PC-9 (cell line): ENCODE data around the gene MICAL2.

ENCODE experiments used
- EZH2 ChIP-seq: fragments of 200-600 bp; sonication (generic); IDR thresholded peaks from 2 replicates; pipeline ENCODE4 v1.8.0; 2017; ENCODE audit warnings: antibody characterized with exemption, low read depth
- TF ChIP-seq, protein P1 (sequence below): fragments of 200-600 bp; sonication (generic); conservative IDR thresholded peaks from 2 replicates; pipeline ENCODE4 v1.6.1; 2017; ENCODE audit warnings: mixed run types, antibody characterized with exemption, mild to moderate bottlenecking, moderate library complexity

DNA sequence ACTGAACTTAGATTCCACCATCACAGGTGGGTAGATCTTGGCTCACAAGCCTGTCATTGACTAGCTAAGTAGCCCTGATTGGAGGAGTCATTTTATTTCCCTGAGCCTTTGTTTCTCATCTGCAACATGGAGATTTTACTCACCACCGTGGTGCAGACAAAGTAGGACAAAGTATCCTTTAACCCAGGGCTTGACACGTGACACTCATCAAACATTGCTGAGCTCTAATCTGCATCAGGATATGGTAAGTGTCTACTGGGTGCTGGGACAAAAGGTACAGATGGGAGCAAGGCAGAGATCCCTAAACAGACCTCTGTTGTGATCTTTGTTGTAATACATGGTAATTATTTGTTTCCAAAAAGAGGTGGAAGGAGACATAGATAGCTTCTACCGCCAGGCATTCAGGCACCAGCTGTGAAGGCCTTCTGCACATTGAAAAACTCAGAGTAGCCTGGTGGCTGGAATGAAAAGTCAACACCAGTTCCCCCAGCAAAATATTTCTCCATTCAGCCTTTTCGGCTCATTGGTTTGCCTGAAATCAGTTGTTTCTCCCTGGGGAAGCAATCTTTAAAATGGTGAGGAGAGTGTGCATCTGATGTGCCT lies 18.3 kb upstream of the MICAL2 start:
- TF ChIP-seq, protein P1, sequence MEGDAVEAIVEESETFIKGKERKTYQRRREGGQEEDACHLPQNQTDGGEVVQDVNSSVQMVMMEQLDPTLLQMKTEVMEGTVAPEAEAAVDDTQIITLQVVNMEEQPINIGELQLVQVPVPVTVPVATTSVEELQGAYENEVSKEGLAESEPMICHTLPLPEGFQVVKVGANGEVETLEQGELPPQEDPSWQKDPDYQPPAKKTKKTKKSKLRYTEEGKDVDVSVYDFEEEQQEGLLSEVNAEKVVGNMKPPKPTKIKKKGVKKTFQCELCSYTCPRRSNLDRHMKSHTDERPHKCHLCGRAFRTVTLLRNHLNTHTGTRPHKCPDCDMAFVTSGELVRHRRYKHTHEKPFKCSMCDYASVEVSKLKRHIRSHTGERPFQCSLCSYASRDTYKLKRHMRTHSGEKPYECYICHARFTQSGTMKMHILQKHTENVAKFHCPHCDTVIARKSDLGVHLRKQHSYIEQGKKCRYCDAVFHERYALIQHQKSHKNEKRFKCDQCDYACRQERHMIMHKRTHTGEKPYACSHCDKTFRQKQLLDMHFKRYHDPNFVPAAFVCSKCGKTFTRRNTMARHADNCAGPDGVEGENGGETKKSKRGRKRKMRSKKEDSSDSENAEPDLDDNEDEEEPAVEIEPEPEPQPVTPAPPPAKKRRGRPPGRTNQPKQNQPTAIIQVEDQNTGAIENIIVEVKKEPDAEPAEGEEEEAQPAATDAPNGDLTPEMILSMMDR: no peak
- no peak for TF ChIP-seq EZH2
